HEK293 (cell line): ENCODE data around the gene PITPNC1.

ENCODE experiments used
- CTCF ChIP-seq: fragments of 450-650 bp; formaldehyde crosslinking; IDR thresholded peaks from 2 replicates; pipeline ENCODE4 v1.5.1; 2016; ENCODE audit warnings: missing biosample characterization, missing genetic modification characterization
- PRDM4 ChIP-seq: fragments of 450-650 bp; formaldehyde crosslinking; IDR thresholded peaks from 2 replicates; pipeline ENCODE4 v1.5.1; 2017; ENCODE audit warnings: missing biosample characterization, missing genetic modification characterization
- REST ChIP-seq: fragments of 450-650 bp; formaldehyde crosslinking; IDR thresholded peaks from 2 replicates; pipeline ENCODE4 v1.5.1; 2016; ENCODE audit warnings: missing biosample characterization, missing genetic modification characterization
- ZNF623 ChIP-seq: fragments of 450-650 bp; formaldehyde crosslinking; IDR thresholded peaks from 2 replicates; pipeline ENCODE4 v1.5.1; 2016; ENCODE audit warnings: missing biosample characterization, missing genetic modification characterization

DNA sequence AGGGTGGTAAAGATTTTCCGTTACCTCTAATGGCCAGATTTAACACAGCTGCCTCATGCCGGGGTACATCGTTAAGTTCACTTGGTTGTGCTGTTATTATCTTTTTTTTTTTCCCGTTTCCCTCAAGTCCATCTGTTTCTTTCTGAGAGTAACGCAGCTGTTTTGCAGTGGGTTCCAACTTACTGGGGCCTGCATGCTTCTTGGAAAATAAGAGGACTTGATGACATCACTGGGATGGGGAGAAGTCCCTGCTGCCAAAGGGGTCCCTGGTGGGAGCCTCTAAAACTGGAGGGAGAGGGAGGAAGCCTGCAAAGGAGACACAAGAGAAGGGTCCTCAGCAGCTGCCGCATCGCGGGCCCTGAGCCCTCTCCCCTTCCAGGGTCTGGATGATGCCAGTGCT is 262.9 kb downstream of the PITPNC1 start:
- TF ChIP-seq CTCF (tag by site-specific recombination) = no peak
- TF ChIP-seq REST (tag by site-specific recombination) = no peak
- no peak for TF ChIP-seq ZNF623 (tag by site-specific recombination)
- TF ChIP-seq PRDM4 = no peak
